GM12878 (cell line): Measurements from ENCODE around the gene SSBP2. TPM values are rescaled to one million over a fixed set of nuclear protein-coding genes. Genes with fewer than 3 reads are reported as not detected.

Source experiments
- ATAC-seq: fragments of 200-7000 bp; cut with Tn5 transposase; 3 replicates; pipeline ENCODE4 v1.9.1; 2020; ENCODE audit warnings: mild to moderate bottlenecking, moderate library complexity
- BruUV-seq: library from RNA; stranded (reverse); fragments of 400-500 nt; replicated peaks from 2 replicates; lab custom pipeline; 2021; lab: Mats Ljungman, UMichigan
- CTCF ChIA-PET: fragments of 300-600 bp; sonication (Branson Sonifier 250); formaldehyde crosslinking; extraction: SDS; loops from one replicate; lab custom pipeline; 2021; ENCODE audit warnings: inconsistent platforms; lab: Yijun Ruan, JAX
- POLR2A ChIA-PET: fragments of 350-600 bp; formaldehyde crosslinking; extraction: SDS; loops from one replicate; lab custom pipeline; 2021; ENCODE audit warnings: inconsistent platforms; lab: Charles Lee
- RAD21 ChIA-PET: fragments of 300-600 bp; sonication (Branson Sonifier 250); formaldehyde crosslinking; loops from one replicate; lab custom pipeline; 2023; ENCODE audit warnings: antibody characterized with exemption; ENCODE audit not compliant: unreplicated experiment; lab: Charles Lee
- SMC1A ChIA-PET: fragments of 300-600 bp; sonication (Branson Sonifier 250); formaldehyde crosslinking; loops from one replicate; lab custom pipeline; 2023; ENCODE audit not compliant: unreplicated experiment, uncharacterized antibody; lab: Charles Lee
- DNase-seq: peaks from one replicate; pipeline ENCODE4 v3.0.0-alpha.2; 2011; ENCODE audit warnings: low read depth, low spot score
- FAIRE-seq: peaks from 3 replicates; lab custom pipeline; 2011; peaks lifted over from hg19 to GRCh38; lab: Jason Lieb, UNC
- H2AFZ ChIP-seq: 2 replicates; pipeline ENCODE4 v1.6.0; 2011; ENCODE audit warnings: low read depth, low read length, control low read depth; ENCODE audit not compliant: control insufficient read depth
- H3K27ac ChIP-seq: 2 replicates; pipeline ENCODE4 v1.5.1; 2011; ENCODE audit warnings: control low read depth; ENCODE audit not compliant: control insufficient read depth, insufficient read depth
- H3K27me3 ChIP-seq, 2 experiments: replicated peaks in 1 of 2; 2 replicates each; pipeline versions ENCODE4 v1.6.0 to v1.6.1; 2011; ENCODE audit warnings: low read length in 1 of 2; ENCODE audit not compliant: control insufficient read depth in 2 of 2, insufficient read depth in 2 of 2
- H3K36me3 ChIP-seq, 2 experiments: 2 replicates each; pipeline ENCODE4 v1.5.1; 2011; ENCODE audit warnings: low read length in 1 of 2; ENCODE audit not compliant: control insufficient read depth in 2 of 2, insufficient read depth in 2 of 2
- H3K4me1 ChIP-seq: 2 replicates; pipeline ENCODE4 v1.6.1; 2011; ENCODE audit warnings: mild to moderate bottlenecking, low read length, moderate library complexity, mixed read lengths; ENCODE audit not compliant: control insufficient read depth, insufficient read depth
- H3K4me2 ChIP-seq: 2 replicates; pipeline ENCODE4 v1.6.0; 2011; ENCODE audit warnings: control low read depth; ENCODE audit not compliant: control insufficient read depth, insufficient read depth
- H3K4me3 ChIP-seq: fragments of 200-600 bp; sonication (generic); 2 replicates; pipeline ENCODE4 v1.5.1; 2016
- H3K79me2 ChIP-seq: 2 replicates; pipeline ENCODE4 v1.6.0; 2011; ENCODE audit warnings: low read length; ENCODE audit not compliant: control insufficient read depth, insufficient read depth
- H3K9ac ChIP-seq: 2 replicates; pipeline ENCODE4 v1.8.0; 2011; ENCODE audit warnings: low read length, control low read depth, mixed read lengths; ENCODE audit not compliant: control insufficient read depth, insufficient read depth
- H3K9me3 ChIP-seq: replicated peaks from 3 replicates; pipeline ENCODE4 v1.5.1; 2011; ENCODE audit warnings: mild to moderate bottlenecking, low read length; ENCODE audit not compliant: control insufficient read depth, insufficient read depth
- H4K20me1 ChIP-seq: 2 replicates; pipeline ENCODE4 v1.6.0; 2011; ENCODE audit not compliant: control insufficient read depth, insufficient read depth
- ASH2L ChIP-seq: fragments of 300-600, 200-600 bp; sonication (generic); IDR thresholded peaks from 2 replicates; pipeline ENCODE4 v1.6.1; 2017; ENCODE audit warnings: low read depth, mild to moderate bottlenecking, borderline replicate concordance
- BHLHE40 ChIP-seq, 2 experiments: fragments of 450-650 bp in 1 of 2; IDR thresholded peaks; 2 replicates each; pipeline ENCODE4 v1.6.1; 2011 to 2017; ENCODE audit warnings: low read depth in 2 of 2, borderline replicate concordance in 1 of 2, improper control_type of control experiment in 1 of 2, low read length in 1 of 2, mild to moderate bottlenecking in 1 of 2
- DPF2 ChIP-seq: fragments of 450-650 bp; IDR thresholded peaks from 2 replicates; pipeline ENCODE4 v1.6.1; 2017; ENCODE audit warnings: mild to moderate bottlenecking
- FOS ChIP-seq: IDR thresholded peaks from 3 replicates; pipeline ENCODE4 v1.6.1; 2011; ENCODE audit warnings: borderline replicate concordance; ENCODE audit not compliant: insufficient read length; ENCODE audit errors: extremely low read depth
- HCFC1 ChIP-seq: fragments of 150-350 bp; IDR thresholded peaks from 2 replicates; pipeline ENCODE4 v1.6.1; 2014; ENCODE audit warnings: low read length
- PAX8 ChIP-seq: fragments of 450-650 bp; IDR thresholded peaks from 2 replicates; pipeline ENCODE4 v1.6.1; 2017; ENCODE audit warnings: mild to moderate bottlenecking, moderate library complexity
- POLR2AphosphoS5 ChIP-seq: IDR thresholded peaks from 2 replicates; pipeline ENCODE4 v1.6.1; 2011; ENCODE audit warnings: mild to moderate bottlenecking, low read length, inconsistent platforms
- POU2F2 ChIP-seq: IDR thresholded peaks from 3 replicates; pipeline ENCODE4 v1.6.1; 2011; ENCODE audit warnings: low read depth, mild to moderate bottlenecking, low read length, borderline replicate concordance
- RUNX3 ChIP-seq: IDR thresholded peaks from 2 replicates; pipeline ENCODE4 v1.6.1; 2012; ENCODE audit warnings: low read length, inconsistent platforms
- YY1 ChIP-seq: IDR thresholded peaks from 2 replicates; pipeline ENCODE4 v1.6.1; 2011; ENCODE audit warnings: low read depth, mild to moderate bottlenecking, low read length
- ZNF622 ChIP-seq: fragments of 450-650 bp; IDR thresholded peaks from 2 replicates; pipeline ENCODE4 v1.6.1; 2017; ENCODE audit warnings: mild to moderate bottlenecking, inconsistent platforms
- WGBS: methylation state at CpG from one replicate; pipeline ENCODE4 v1.1.6; 2016; ENCODE audit warnings: low lambda C conversion rate; ENCODE audit not compliant: insufficient replicate concordance, insufficient coverage; ENCODE audit errors: missing lambda C conversion rate; 5-methylcytosine and 5-hydroxymethylcytosine counted together
- in situ Hi-C: fragments of 300-500 bp; cut with MboI; formaldehyde crosslinking; loops from 9 replicates; pipeline ENCODE4 v1.14.3; 2018; ENCODE audit warnings: mixed read lengths
- intact Hi-C: fragments of 100-400 bp; cut with micrococcal nuclease; formaldehyde crosslinking; loops from one replicate; pipeline ENCODE4 v1.14.2; 2022; ENCODE audit not compliant: unreplicated experiment
- polyA plus RNA-seq, 11 experiments: library from polyadenylated mRNA; depleted of rRNA in 4 of 11; unstranded in 6 of 11; stranded (reverse) in 5 of 11; fragments of >200 nt; fragmentation: Nextera tagmentation in 4 of 11; fragmentation: Illumina TruSeq in 1 of 11; extraction: Ambion mirVana in 4 of 11; extraction: Trizol in 1 of 11; gene quantifications; 1 replicate in 1 of 11; 2 replicates in 10 of 11; pipeline versions ENCODE4 v1.2.1 to v1.2.3, GENCODE V29; 2011 to 2016; ENCODE audit warnings: inconsistent platforms in 2 of 11, missing spikeins in 2 of 11, low read depth in 1 of 11
- total RNA-seq, 4 experiments: library from RNA; depleted of rRNA in 3 of 4; stranded (reverse); fragments of >200 nt in 3 of 4; fragmentation: Illumina TruSeq in 1 of 4; extraction: Trizol in 1 of 4; gene quantifications; 2 replicates each; pipeline versions ENCODE4 v1.2.1 to v1.2.3, GENCODE V29; 2013 to 2021
- TF ChIP-seq, protein P1 (sequence below): fragments of 450-650 bp; conservative IDR thresholded peaks from 2 replicates; pipeline ENCODE4 v1.6.1; 2017; ENCODE audit warnings: mild to moderate bottlenecking, moderate library complexity

SSBP2 gene
- total and polyA plus RNA-seq, 10 of the 15 experiments (the other 5 are each of a cell fraction or from before 2014, with no cell fraction given): 52.2 to 132 (median 110) TPM

- TF ChIP-seq POU2F2 (0 out of 3 replicates have a peak, but pooled peaks have one; percentile 40), DPF2 (no peak), POLR2AphosphoS5 (peak; percentile 84), ASH2L (no peak), HCFC1 (0 out of 2 replicates have a peak, but pooled peaks have one; percentile 7), ZNF622 (no peak), FOS (no peak), PAX8 (no peak), YY1 (0 out of 2 replicates have a peak, but pooled peaks have one; percentile 18), BHLHE40 (IDR thresholded peaks at IDR 0.05; ENCODE audit: borderline replicate concordance in 1 of 2, low read depth in 2 of 2, low read length in 1 of 2) (peak in 1 of 2 experiments; percentile 44; a peak in 1 of 4 replicates), RUNX3 (0 out of 2 replicates have a peak, but pooled peaks have one; percentile 21)
- TF ChIP-seq, protein P1, sequence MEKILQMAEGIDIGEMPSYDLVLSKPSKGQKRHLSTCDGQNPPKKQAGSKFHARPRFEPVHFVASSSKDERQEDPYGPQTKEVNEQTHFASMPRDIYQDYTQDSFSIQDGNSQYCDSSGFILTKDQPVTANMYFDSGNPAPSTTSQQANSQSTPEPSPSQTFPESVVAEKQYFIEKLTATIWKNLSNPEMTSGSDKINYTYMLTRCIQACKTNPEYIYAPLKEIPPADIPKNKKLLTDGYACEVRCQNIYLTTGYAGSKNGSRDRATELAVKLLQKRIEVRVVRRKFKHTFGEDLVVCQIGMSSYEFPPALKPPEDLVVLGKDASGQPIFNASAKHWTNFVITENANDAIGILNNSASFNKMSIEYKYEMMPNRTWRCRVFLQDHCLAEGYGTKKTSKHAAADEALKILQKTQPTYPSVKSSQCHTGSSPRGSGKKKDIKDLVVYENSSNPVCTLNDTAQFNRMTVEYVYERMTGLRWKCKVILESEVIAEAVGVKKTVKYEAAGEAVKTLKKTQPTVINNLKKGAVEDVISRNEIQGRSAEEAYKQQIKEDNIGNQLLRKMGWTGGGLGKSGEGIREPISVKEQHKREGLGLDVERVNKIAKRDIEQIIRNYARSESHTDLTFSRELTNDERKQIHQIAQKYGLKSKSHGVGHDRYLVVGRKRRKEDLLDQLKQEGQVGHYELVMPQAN: peak; percentile 83
Measured at GRCh38 chr5:81750308-81751008, 439 bp downstream of the SSBP2 start.

More at GRCh38 chr5:81750308-81751008, 439 bp downstream of the SSBP2 start:
- no peaks in the 10 kb centered on the region for H3K27me3 ChIP-seq
- peak overlapping the region; percentile 67; the same call in 1 of the 2 replicates for H3K9ac ChIP-seq
- H3K9me3 ChIP-seq: no peaks in the 10 kb centered on the region
- ChIA-PET RAD21 (interaction anchor here (0.6 to 5.8 kb wide), 16 partner anchors 11 to 544 kb away, joined by 3 to 79 read pairs (median 4); no protein-coding TSS in a partner anchor), CTCF (interaction anchor here (0.6 to 3.5 kb wide), 8 partner anchors 101 to 447 kb away, joined by 3 to 23 read pairs (median 3); no protein-coding TSS in a partner anchor), POLR2A (interaction anchor here (1.0 to 3.2 kb wide), 12 partner anchors 9 to 418 kb away, joined by 3 to 35 read pairs (median 4); no protein-coding TSS in a partner anchor), SMC1A (interaction anchor here (0.7 to 6.7 kb wide), 9 partner anchors 9 to 417 kb away, joined by 3 to 56 read pairs (median 8); no protein-coding TSS in a partner anchor)
- H3K4me3 ChIP-seq: peak overlapping the region; percentile 81
- 0% methylated on average over 9 of the region's 90 CpGs for WGBS
- no peak overlapping the region for H3K4me2 ChIP-seq
- H3K27ac ChIP-seq: peak overlapping the region; percentile 72
- no peaks in the 10 kb centered on the region for H4K20me1 ChIP-seq
- H2AFZ ChIP-seq: peak overlapping the region; percentile 89
- no peak for DNase-seq
- H3K36me3 ChIP-seq: no peaks in the 10 kb centered on the region
- ATAC-seq: peak; percentile 2; the same call in 1 of the 3 replicates
- no TSS peak for BruUV-seq
- intact Hi-C loops (loop anchor here (1.0 to 10.0 kb wide), 6 partner anchors 101 to 474 kb away; no protein-coding TSS in a partner anchor), in situ Hi-C loops (no loop called here)
- H3K4me1 ChIP-seq: peaks cover 17% of the 10 kb centered on the region
- FAIRE-seq: no peak
- H3K79me2 ChIP-seq: peaks cover 49% of the 10 kb centered on the region
